ENCODE data around the gene SLC1A7. TPM values are rescaled to one million over a fixed set of nuclear protein-coding genes. Genes with fewer than 3 reads are reported as not detected.

The SLC1A7 gene
- total RNA-seq, 1 experiment from 2014 or later, result 0.31 TPM

GRCh38 chr1:53134042-53134485, 8.4 kb downstream of the SLC1A7 start:
- ATAC-seq, result no peak
- in situ Hi-C loops (cut with HindIII; ENCODE audit: low pct_unique_long_range_greater_than_20kb, low sequenced_read_pairs), result no loop called here
- peaks cover 8% of the 10 kb centered on the region; the same call in 1 of the 2 replicates for H3K4me1 ChIP-seq (ENCODE audit: control insufficient read depth, insufficient read depth, low read length)
- no peaks in the 10 kb centered on the region for H3K36me3 ChIP-seq (ENCODE audit: control insufficient read depth, insufficient read depth, low read length)
- H3K9me3 ChIP-seq (ENCODE audit: control insufficient read depth, insufficient read depth, low read depth, low read length), result peaks cover 3% of the 10 kb centered on the region; the same call in 1 of the 2 replicates
- no peak for DNase-seq (ENCODE audit: low read depth, low spot score)
- BruUV-seq (replicated peaks), result no TSS peak
- intact Hi-C loops (cut with micrococcal nuclease; ENCODE audit: unreplicated experiment), result no loop called here
- H3K4me3 ChIP-seq (ENCODE audit: low read depth in 2 of 2, low read length in 2 of 2), result no peak overlapping the region
- ChIA-PET CTCF (no interaction called here), POLR2A (no interaction called here)
- no peak overlapping the region for H3K27ac ChIP-seq (ENCODE audit: low read length)
- no peaks in the 10 kb centered on the region for H3K27me3 ChIP-seq (ENCODE audit: control insufficient read depth, insufficient read depth, low read length)
- TF ChIP-seq, protein P1, sequence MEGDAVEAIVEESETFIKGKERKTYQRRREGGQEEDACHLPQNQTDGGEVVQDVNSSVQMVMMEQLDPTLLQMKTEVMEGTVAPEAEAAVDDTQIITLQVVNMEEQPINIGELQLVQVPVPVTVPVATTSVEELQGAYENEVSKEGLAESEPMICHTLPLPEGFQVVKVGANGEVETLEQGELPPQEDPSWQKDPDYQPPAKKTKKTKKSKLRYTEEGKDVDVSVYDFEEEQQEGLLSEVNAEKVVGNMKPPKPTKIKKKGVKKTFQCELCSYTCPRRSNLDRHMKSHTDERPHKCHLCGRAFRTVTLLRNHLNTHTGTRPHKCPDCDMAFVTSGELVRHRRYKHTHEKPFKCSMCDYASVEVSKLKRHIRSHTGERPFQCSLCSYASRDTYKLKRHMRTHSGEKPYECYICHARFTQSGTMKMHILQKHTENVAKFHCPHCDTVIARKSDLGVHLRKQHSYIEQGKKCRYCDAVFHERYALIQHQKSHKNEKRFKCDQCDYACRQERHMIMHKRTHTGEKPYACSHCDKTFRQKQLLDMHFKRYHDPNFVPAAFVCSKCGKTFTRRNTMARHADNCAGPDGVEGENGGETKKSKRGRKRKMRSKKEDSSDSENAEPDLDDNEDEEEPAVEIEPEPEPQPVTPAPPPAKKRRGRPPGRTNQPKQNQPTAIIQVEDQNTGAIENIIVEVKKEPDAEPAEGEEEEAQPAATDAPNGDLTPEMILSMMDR (IDR thresholded peaks at IDR 0.05), result no peak
- no peak for TF ChIP-seq POLR2AphosphoS5 (IDR thresholded peaks at IDR 0.05; ENCODE audit: low read depth, low read length)
- TF ChIP-seq REST (IDR thresholded peaks at IDR 0.05; ENCODE audit: insufficient read depth in 1 of 2, low read depth in 2 of 2, low read length in 1 of 2), result no peak
- TF ChIP-seq SIN3A (IDR thresholded peaks at IDR 0.05; ENCODE audit: borderline replicate concordance, insufficient read depth, low read depth, low read length), result no peak
- TF ChIP-seq TCF7L2 (IDR thresholded peaks at IDR 0.05; ENCODE audit: low read depth, low read length), result no peak

DNA sequence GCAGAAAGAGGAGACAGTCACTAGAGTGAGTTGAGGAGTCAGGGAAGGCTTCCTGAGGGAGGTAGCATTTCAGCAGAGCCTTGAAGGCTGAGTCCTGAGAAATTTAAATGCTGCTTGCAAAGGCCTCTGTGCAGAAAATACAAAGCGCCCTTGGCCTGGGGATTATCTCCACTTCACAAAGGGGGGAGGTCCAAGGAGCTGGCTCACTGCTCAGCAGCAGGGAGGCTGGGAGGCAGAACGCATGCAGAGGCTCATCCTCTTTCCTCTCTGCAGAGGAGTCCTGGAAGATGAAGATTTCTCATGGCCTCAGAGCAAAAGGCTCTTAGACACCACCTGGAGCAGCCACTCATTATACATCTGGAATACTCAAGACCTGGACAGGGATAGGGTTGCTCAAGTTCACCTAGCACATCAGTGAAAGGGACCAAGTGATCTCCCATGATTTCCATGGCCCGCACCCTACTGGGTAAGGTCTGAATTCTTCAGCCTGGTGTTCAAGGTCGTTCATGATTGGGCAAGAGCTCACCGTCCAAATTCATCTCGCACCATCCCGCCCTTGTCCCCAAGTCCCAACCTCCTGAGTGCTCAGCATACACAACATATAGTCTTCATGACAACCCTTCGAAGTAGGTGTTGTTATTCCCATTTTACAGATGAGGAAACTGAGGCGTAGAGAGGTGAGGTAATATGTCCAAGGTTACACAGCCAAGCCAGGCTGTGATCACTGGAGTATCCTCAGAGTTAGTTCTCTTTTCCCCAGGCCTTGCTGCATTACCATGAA, 9.0 kb downstream of the SLC1A7 start:
- ChIA-PET POLR2A (interaction anchor here (0.5 to 0.6 kb wide), 2 partner anchors 65 to 469 kb away, joined by 3 to 6 read pairs; no protein-coding TSS in a partner anchor), CTCF (no interaction called here)
- no peak for TF ChIP-seq REST (IDR thresholded peaks at IDR 0.05; ENCODE audit: insufficient read depth in 1 of 2, low read depth in 2 of 2, low read length in 1 of 2)
- TF ChIP-seq, protein P1 (IDR thresholded peaks at IDR 0.05), result no peak
- no peak for TF ChIP-seq SIN3A (IDR thresholded peaks at IDR 0.05; ENCODE audit: borderline replicate concordance, insufficient read depth, low read depth, low read length)
- TF ChIP-seq POLR2AphosphoS5 (IDR thresholded peaks at IDR 0.05; ENCODE audit: low read depth, low read length), result no peak
- no peak for TF ChIP-seq TCF7L2 (IDR thresholded peaks at IDR 0.05; ENCODE audit: low read depth, low read length)
- Histone ChIP-seq H3K4me1 (ENCODE audit: control insufficient read depth, insufficient read depth, low read length) (peaks cover 8% of the 10 kb centered on the region; the same call in 1 of the 2 replicates), H3K27ac (ENCODE audit: low read length) (no peak overlapping the region), H3K27me3 (ENCODE audit: control insufficient read depth, insufficient read depth, low read length) (no peaks in the 10 kb centered on the region), H3K36me3 (ENCODE audit: control insufficient read depth, insufficient read depth, low read length) (no peaks in the 10 kb centered on the region), H3K9me3 (ENCODE audit: control insufficient read depth, insufficient read depth, low read depth, low read length) (peaks cover 3% of the 10 kb centered on the region; the same call in 1 of the 2 replicates), H3K4me3 (ENCODE audit: low read depth in 2 of 2, low read length in 2 of 2) (no peak overlapping the region)
- intact Hi-C loops (cut with micrococcal nuclease; ENCODE audit: unreplicated experiment), result no loop called here
- in situ Hi-C loops (cut with HindIII; ENCODE audit: low pct_unique_long_range_greater_than_20kb, low sequenced_read_pairs), result no loop called here
- no peak for ATAC-seq
- DNase-seq (ENCODE audit: low read depth, low spot score), result no peak
- BruUV-seq (replicated peaks), result no TSS peak
